ENCODE measurements around the gene ZFAND2A. TPM values are rescaled to one million over a fixed set of nuclear protein-coding genes. Genes with fewer than 3 reads are reported as not detected.

Gene ZFAND2A
- total RNA-seq, 2 experiments from 2014 or later = 25.6 to 26.0 TPM

DNA sequence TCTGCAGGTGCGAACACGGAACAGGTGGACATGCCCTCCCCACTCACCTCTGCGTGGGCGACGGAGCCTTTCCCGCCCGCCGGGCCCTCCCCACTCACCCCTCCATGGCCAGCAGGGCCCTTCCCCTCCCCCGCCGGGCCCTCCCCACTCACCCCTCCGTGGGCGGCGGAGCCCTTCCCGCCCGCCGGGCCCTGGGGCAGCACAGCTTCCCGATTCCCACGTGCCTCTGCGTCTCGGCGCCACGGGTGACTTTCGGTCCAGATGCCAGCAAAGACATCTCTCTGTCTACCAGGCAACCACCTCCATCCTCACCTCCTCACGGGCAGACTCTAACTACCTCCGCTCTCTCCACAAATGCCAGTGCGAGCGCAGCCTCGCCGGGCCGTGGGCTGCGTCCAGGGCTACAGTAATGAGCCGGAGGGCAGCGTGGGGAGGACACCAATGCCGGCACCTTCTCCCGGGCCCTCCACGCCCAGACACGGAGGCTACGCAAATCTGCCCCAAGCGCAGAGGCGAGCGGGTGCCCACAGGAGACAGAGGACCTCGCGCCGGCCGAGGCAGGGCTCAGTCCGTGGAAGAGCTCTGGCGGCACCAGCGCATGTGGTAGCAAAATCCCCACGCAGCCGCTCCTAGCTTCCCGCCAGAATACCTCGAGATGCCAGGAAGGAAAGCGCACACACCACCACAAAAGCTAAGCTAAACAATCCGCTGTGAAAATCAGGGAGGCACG, 50.2 kb downstream of the ZFAND2A start:
- peaks cover 6% of the 10 kb centered on the region for H3K4me1 Mint-ChIP-seq (ENCODE audit: low read depth)
- POLR2A ChIA-PET = no interaction called here
- CTCF ChIA-PET = no interaction called here
- H3K36me3 Mint-ChIP-seq (ENCODE audit: low read depth) = no peaks in the 10 kb centered on the region
- H3K27ac Mint-ChIP-seq = no peak overlapping the region
- no peaks in the 10 kb centered on the region for H3K27me3 Mint-ChIP-seq (ENCODE audit: low read depth)
- DNase-seq (no peak), ATAC-seq (no peak)
- no peaks in the 10 kb centered on the region for H3K9me3 Mint-ChIP-seq (ENCODE audit: insufficient read depth)
- no peak overlapping the region for H3K4me3 Mint-ChIP-seq

DNA sequence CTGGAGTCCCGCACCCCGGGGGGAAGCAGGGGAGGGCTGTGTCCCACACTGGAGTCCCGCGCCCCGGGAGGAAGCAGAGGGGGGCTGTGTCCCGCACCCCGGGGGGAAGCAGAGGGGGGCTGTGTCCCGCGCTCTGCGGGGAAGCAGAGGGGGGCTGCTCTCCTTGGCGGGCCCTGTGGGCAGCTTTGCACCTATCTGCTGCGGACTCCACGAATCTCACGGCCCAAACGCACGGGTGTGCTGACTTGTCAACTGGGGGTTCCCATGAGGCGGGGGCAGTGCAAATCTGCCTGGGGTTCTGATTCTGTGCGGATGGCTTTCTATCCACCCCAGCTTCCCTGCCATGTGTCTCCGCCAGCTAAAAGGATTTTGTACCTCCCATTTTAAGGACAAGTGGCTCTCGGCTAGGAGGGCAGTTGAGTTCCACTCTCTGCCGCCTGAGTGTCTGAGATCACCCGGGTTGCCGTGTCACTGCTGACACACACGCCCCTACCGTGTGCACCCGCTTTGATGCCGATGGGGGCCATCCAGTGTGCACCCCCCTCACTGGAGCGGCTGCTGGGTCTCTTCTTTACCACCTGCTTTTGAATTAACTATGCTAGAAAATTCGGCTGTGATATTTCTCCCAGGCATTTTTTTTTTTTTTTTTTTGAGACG, 51.6 kb downstream of the ZFAND2A start:
- Mint-ChIP-seq H3K4me1 (ENCODE audit: low read depth) (peaks cover 18% of the 10 kb centered on the region), H3K9me3 (ENCODE audit: insufficient read depth) (no peaks in the 10 kb centered on the region), H3K4me3 (no peak overlapping the region), H3K27me3 (ENCODE audit: low read depth) (no peaks in the 10 kb centered on the region), H3K27ac (no peak overlapping the region), H3K36me3 (ENCODE audit: low read depth) (no peaks in the 10 kb centered on the region)
- no peak for DNase-seq
- ChIA-PET CTCF (interaction anchor here (1.4 kb wide), 1 partner anchor 22 kb away, joined by 6 read pairs; no protein-coding TSS in a partner anchor), POLR2A (no interaction called here)
- no peak for ATAC-seq

DNA sequence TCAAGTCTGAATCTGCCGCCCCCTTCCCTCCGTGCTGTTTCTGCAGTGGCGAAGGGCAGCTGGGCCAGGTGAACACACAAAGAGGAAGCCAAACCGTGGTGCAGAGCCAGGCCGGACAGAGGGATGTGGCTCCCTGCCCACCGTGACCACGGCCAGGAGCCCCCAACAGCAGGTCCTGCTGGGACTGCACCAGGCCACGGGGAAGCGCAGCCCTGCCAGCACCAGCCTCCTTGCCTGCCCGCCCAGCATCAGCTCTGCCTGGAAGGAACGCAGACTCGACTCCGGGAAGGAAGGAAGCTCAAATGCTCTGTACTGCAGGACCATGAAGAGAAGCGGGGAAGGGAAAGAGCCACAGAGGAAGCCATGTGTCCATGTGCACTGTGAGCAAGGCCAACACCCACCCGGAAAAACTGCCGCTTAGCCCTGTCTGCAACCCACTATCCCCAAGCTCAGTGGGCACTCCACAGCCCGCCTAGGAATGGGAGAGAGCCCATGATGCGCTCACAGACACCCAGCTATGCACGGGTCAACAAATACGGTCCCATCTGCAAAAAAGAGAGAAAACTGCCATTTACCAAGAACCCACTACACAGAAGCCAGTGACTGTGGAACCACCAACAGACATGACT, 53.1 kb downstream of the ZFAND2A start:
- ChIA-PET POLR2A (no interaction called here), CTCF (interaction anchor here (1.4 kb wide), 1 partner anchor 21 kb away, joined by 6 read pairs; no protein-coding TSS in a partner anchor)
- no peaks in the 10 kb centered on the region for H3K9me3 Mint-ChIP-seq (ENCODE audit: insufficient read depth)
- no peaks in the 10 kb centered on the region for H3K36me3 Mint-ChIP-seq (ENCODE audit: low read depth)
- H3K4me3 Mint-ChIP-seq = no peak overlapping the region
- no peak for DNase-seq
- ATAC-seq = no peak
- H3K4me1 Mint-ChIP-seq (ENCODE audit: low read depth) = peaks cover 27% of the 10 kb centered on the region
- H3K27me3 Mint-ChIP-seq (ENCODE audit: low read depth) = no peaks in the 10 kb centered on the region
- H3K27ac Mint-ChIP-seq = no peak overlapping the region

DNA sequence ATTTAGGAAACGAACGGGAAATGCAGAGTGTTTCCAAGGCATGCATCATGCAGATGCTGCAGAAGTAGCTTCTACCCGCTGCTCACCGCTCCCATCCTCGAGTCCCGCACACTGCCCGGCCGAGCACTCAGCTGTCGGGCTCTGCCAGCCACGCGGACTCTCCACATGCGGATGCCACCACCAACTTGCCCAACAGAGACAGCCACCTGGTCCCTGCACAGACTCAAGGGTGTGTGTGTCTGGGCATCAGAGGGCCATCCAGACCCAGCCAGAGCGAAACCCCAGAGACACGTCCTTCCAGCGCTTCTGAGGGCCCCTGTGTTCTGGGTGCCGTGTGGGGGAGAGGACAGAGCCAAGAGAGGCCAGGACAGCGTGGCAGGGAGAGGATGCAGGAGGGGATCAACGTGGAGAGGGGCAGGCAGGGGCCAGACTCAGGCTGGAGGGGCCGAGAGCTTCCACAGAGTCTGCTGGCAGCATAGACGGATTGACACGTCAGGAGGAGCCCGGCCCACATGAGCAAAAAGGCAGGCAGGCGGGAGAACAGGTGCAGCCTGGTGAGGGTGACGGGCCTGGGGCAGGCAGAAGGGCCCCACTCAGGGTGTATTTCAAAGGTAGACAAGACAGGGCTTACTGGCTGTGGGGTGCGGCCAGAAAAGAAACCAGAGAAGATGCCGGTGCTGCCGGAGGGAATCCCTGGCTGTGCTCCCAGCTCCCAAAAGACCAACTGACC, 53.8 kb downstream of the ZFAND2A start:
- no peaks in the 10 kb centered on the region for H3K9me3 Mint-ChIP-seq (ENCODE audit: insufficient read depth)
- ATAC-seq (no peak), DNase-seq (no peak)
- H3K36me3 Mint-ChIP-seq (ENCODE audit: low read depth) = no peaks in the 10 kb centered on the region
- ChIA-PET CTCF (no interaction called here), POLR2A (no interaction called here)
- H3K27ac Mint-ChIP-seq = no peak overlapping the region
- no peak overlapping the region for H3K4me3 Mint-ChIP-seq
- H3K27me3 Mint-ChIP-seq (ENCODE audit: low read depth) = no peaks in the 10 kb centered on the region
- peaks cover 27% of the 10 kb centered on the region for H3K4me1 Mint-ChIP-seq (ENCODE audit: low read depth)

DNA sequence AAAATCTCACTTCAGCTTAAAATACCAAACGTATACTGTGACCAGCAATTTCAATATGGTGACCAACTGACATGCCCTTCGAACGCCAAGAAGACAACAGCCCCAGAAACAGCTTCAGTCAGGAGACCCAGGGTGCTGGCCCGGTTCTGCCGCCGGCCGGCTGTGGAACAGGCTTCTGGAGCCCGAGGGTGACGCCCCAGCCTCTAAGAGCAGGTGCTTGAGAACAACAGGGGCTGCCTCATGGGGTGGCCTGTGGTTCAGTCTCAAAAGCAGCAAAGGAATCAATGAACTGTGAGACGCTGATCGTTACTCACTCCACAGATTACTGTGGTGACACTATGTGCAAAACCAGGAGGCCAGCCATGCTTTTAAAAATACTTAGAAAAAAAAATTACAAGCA, 54.8 kb downstream of the ZFAND2A start:
- ChIA-PET POLR2A (no interaction called here), CTCF (interaction anchor here (0.8 to 4.0 kb wide), 6 partner anchors 18 to 112 kb away, joined by 3 to 19 read pairs (median 6); no protein-coding TSS in a partner anchor)
- H3K9me3 Mint-ChIP-seq (ENCODE audit: insufficient read depth) = no peaks in the 10 kb centered on the region
- ATAC-seq (no peak), DNase-seq (no peak)
- H3K4me1 Mint-ChIP-seq (ENCODE audit: low read depth) = peaks cover 27% of the 10 kb centered on the region
- no peak overlapping the region for H3K27ac Mint-ChIP-seq
- no peaks in the 10 kb centered on the region for H3K36me3 Mint-ChIP-seq (ENCODE audit: low read depth)
- no peak overlapping the region for H3K4me3 Mint-ChIP-seq
- no peaks in the 10 kb centered on the region for H3K27me3 Mint-ChIP-seq (ENCODE audit: low read depth)

DNA sequence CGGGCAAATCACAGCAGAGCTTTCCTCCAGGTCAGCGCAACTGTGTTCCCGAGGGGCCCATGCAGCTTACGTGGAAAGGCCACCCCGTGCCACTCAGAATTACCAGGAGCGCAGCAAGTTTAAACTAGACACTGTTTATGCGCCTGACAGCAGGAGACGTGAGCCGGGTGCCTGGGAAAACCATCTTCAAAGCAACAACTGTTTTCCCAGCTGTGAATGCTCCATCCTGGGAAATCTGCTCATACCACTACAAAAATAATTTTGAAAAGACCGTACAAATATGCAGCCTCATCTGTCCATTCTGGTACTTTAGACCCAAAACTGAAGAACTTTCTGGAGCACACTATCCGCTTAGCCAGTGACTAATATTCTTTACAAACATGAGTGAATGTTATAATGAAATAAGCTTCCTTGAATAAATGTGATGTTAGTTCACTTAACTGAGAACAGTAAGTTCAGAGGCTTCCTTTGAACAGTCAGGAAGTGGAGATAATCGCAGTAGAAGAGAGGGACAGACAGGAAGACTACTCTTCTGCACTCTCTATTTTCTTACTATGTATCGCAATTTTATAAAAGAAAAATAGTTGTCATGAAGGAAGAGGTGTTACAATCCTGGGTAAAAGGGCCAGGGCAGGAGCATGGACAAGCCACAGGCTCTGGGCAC, 55.3 kb downstream of the ZFAND2A start:
- Mint-ChIP-seq H3K27ac (no peak overlapping the region), H3K27me3 (ENCODE audit: low read depth) (no peaks in the 10 kb centered on the region), H3K4me3 (no peak overlapping the region), H3K4me1 (ENCODE audit: low read depth) (peaks cover 27% of the 10 kb centered on the region), H3K9me3 (ENCODE audit: insufficient read depth) (no peaks in the 10 kb centered on the region), H3K36me3 (ENCODE audit: low read depth) (no peaks in the 10 kb centered on the region)
- ChIA-PET POLR2A (no interaction called here), CTCF (interaction anchor here (0.8 to 4.0 kb wide), 7 partner anchors 17 to 111 kb away, joined by 3 to 19 read pairs (median 6); no protein-coding TSS in a partner anchor)
- ATAC-seq (no peak), DNase-seq (no peak)

DNA sequence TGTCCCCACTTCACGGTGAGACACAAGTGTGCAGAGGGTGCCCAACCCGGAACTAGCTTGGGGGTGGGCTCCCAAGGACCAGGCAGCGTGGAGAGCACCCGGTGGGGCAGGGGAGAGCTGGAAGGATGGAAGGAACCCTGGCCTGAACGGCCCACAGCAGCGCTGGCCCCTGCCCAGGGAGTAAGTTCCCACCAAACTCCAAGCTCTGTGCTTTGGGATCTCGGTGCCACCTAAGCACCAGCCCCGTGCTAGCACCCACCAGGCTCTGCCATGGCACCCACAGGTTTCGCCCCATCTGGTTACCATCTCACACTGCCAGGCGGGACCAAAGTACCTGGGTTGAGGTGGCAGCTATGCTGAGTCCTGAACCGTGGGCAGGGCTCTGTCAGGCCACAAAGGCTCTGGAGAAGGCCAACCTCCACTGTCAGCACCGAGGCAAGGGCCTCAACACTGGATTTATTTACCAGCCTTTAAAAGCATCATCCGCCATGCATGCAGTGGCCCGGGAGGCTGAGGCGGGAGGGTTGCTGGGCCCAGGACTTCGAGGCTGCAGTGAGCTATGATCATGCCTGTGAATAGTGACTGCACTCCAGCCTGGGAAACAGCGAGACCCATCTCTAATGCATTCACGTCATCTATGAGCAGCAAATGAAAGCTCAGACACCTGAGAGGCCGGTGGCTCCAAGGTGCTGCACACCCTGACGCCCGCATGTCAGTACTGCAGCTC, 56.0 kb downstream of the ZFAND2A start:
- no peaks in the 10 kb centered on the region for H3K27me3 Mint-ChIP-seq (ENCODE audit: low read depth)
- H3K9me3 Mint-ChIP-seq (ENCODE audit: insufficient read depth) = no peaks in the 10 kb centered on the region
- no peaks in the 10 kb centered on the region for H3K36me3 Mint-ChIP-seq (ENCODE audit: low read depth)
- peak overlapping the region; percentile 31 for H3K4me3 Mint-ChIP-seq
- H3K27ac Mint-ChIP-seq = peak overlapping the region; percentile 72
- DNase-seq (no peak), ATAC-seq (no peak)
- peaks cover 27% of the 10 kb centered on the region for H3K4me1 Mint-ChIP-seq (ENCODE audit: low read depth)
- ChIA-PET CTCF (interaction anchor here (1.2 to 4.0 kb wide), 5 partner anchors 18 to 111 kb away, joined by 3 to 19 read pairs (median 9); no protein-coding TSS in a partner anchor), POLR2A (no interaction called here)

DNA sequence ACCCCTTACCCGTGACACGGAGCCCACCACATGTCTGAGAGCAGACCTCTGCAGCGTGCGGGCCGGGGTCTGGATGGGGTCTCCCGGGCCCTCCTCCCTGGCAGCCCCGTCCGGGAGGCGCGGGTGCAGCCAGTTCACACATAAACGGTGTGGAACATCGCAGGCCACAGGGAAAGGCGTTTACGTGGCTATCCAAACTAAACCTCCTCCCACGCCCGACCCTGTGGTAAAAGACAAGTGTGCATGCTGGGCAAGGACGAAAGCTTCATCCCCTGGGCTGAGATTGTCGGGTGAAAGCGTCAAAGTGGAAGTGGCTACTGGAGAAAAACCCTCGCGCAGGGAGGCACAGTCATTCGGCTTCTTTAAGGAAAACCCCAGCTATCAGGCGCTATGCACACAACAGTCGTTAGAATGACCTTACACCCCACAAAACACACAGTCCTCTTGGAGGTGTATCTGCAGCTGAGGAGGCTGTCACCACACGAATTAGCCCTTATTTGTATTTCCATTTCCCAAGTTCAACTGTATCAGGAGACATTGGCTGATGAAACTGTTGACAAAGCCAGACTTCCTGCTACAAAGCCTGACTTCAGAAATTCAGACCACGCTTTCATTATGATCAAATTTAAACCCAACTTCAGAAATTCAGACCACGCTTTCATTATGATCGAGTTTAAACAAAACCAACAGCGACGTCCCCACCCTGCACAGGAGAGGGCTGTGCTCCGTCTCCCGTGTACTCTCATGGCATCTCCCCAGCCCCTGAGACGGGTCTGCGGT, 56.8 kb downstream of the ZFAND2A start:
- ChIA-PET CTCF (interaction anchor here (0.5 to 4.0 kb wide), 7 partner anchors 17 to 110 kb away, joined by 3 to 19 read pairs (median 6); a partner anchor contains a TSS), POLR2A (no interaction called here)
- peaks cover 1% of the 10 kb centered on the region for H3K36me3 Mint-ChIP-seq (ENCODE audit: low read depth)
- H3K27me3 Mint-ChIP-seq (ENCODE audit: low read depth) = no peaks in the 10 kb centered on the region
- peak; percentile 24 for DNase-seq
- peaks cover 27% of the 10 kb centered on the region for H3K4me1 Mint-ChIP-seq (ENCODE audit: low read depth)
- ATAC-seq = peak; percentile 46
- peak overlapping the region; percentile 31 for H3K4me3 Mint-ChIP-seq
- no peaks in the 10 kb centered on the region for H3K9me3 Mint-ChIP-seq (ENCODE audit: insufficient read depth)
- peak overlapping the region; percentile 72 for H3K27ac Mint-ChIP-seq
